ENCODE data around the gene EFCAB14.

DNA sequence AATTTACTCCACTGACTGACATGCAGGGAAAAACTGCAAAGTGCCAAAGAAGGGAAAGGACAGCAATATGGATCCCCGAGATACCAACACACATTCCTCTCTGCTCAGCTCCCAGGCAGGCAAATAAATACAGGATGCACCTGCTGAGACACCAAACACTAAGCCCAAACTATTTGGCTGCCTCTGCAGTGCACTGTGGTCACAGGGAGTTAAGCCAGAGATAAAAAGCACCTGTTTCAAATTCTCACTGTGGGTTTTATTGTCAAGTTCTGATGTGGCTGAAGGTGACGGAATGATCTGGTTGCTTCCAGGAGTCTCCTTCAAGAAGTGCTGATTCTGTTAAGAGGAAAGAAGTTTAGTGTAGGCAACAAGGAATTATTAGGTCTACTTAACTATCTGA lies 29.6 kb downstream of the EFCAB14 start:
- TF ChIP-seq EZH2 (IDR thresholded peaks at IDR 0.05) (no peak), EZH2phosphoT487 (IDR thresholded peaks at IDR 0.05) (no peak)
- TF ChIP-seq, protein P1, sequence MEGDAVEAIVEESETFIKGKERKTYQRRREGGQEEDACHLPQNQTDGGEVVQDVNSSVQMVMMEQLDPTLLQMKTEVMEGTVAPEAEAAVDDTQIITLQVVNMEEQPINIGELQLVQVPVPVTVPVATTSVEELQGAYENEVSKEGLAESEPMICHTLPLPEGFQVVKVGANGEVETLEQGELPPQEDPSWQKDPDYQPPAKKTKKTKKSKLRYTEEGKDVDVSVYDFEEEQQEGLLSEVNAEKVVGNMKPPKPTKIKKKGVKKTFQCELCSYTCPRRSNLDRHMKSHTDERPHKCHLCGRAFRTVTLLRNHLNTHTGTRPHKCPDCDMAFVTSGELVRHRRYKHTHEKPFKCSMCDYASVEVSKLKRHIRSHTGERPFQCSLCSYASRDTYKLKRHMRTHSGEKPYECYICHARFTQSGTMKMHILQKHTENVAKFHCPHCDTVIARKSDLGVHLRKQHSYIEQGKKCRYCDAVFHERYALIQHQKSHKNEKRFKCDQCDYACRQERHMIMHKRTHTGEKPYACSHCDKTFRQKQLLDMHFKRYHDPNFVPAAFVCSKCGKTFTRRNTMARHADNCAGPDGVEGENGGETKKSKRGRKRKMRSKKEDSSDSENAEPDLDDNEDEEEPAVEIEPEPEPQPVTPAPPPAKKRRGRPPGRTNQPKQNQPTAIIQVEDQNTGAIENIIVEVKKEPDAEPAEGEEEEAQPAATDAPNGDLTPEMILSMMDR (IDR thresholded peaks at IDR 0.05) = no peak
